Activated T-helper 2 cell treated with anti-CD3 and anti-CD28 coated beads, Interferon-gamma antibody, Interleukin-2, Interleukin-4, amounts not matched to agents 10 μg/mL and 5 μg/mL and 100 μg/mL, durations not matched to agents 14 hours and 24 hours and 36 hours (primary cell): ENCODE data around the gene TDRD10. TPM values are rescaled to one million over a fixed set of nuclear protein-coding genes. Genes with fewer than 3 reads are reported as not detected.
"Not testable (repeated sequence)": the region's sequence is repeated elsewhere in the genome, so short reads cannot be mapped to it uniquely, and the experiment has no call there.

Experiments
- DNase-seq: peaks from one replicate; pipeline ENCODE4 v3.0.0; 2021; ENCODE audit warnings: low spot score
- H3K27ac Mint-ChIP-seq: one replicate; pipeline ENCODE4 v1.8.0; 2021; ENCODE audit warnings: mixed read lengths
- H3K27me3 Mint-ChIP-seq: one replicate; pipeline ENCODE4 v1.8.0; 2021; ENCODE audit warnings: low read depth, mixed read lengths
- H3K36me3 Mint-ChIP-seq: one replicate; pipeline ENCODE4 v1.8.0; 2021; ENCODE audit warnings: low read depth, mixed read lengths
- H3K4me1 Mint-ChIP-seq: one replicate; pipeline ENCODE4 v1.8.0; 2021; ENCODE audit warnings: low read depth, mixed read lengths
- H3K4me3 Mint-ChIP-seq: one replicate; pipeline ENCODE4 v1.8.0; 2021; ENCODE audit warnings: low read depth, mild to moderate bottlenecking, moderate library complexity, mixed read lengths
- H3K9me3 Mint-ChIP-seq: one replicate; pipeline ENCODE4 v1.8.0; 2021; ENCODE audit warnings: mixed read lengths
- intact Hi-C: fragments of 100-400 bp; cut with micrococcal nuclease; formaldehyde crosslinking; loops from one replicate; pipeline ENCODE4 v1.15.1; 2023
- total RNA-seq: library from RNA; stranded (reverse); gene quantifications from 2 replicates; pipeline ENCODE4 v1.2.3, GENCODE V29; 2022

Gene TDRD10
- total RNA-seq, 1 donor from 2014 or later: not detected

DNA sequence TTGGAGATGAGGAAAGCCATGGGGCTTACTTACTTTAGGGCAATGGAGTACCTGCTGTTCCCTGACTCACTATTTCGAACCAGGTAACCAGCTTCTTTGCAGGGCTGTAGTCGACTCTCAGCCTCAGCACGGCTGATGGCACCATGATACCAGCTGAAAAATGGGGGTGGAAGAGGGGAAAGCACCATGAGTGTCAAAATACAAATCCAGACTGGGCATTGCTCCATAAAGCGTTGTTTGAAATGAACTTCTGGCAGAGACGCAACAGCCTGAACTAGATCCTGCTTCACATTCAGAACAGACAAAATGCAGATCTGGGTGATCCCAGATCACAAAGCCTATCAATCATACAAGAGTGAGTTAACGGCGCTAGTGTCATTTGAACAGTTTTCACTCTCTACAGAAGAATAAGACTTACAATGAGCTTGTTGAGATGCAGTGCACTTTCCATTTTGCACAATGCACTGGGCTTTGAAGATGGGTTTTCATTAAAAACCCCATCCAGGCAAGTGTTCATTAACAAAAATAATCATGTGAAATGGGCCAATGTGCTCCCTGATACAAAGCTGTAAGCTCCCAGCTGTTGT lies 16.0 kb upstream of the TDRD10 start:
- intact Hi-C loops: no loop called here
- Mint-ChIP-seq H3K27ac (no peak overlapping the region), H3K4me3 (no peak overlapping the region), H3K27me3 (peaks cover 14% of the 10 kb centered on the region), H3K4me1 (no peaks in the 10 kb centered on the region), H3K36me3 (no peaks in the 10 kb centered on the region), H3K9me3 (no peaks in the 10 kb centered on the region)
- no peak for DNase-seq

DNA sequence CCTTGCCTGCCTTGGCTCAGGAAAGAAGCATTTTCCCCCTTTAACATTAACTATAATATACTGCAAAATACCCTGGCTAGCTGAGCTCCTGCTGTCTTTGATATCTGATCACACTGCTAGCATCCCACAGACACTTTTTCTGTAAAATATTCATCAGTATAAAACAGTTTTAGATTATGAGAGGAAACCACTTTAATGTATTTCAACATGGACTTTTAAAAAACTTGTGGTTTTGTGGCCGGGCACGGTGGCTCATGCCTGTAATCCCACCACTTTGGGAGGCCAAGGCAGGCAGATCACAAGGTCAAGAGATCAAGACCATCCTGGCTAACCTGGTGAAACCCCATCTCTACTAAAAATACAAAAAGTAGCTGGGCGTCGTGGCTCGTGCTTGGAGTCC lies 15.3 kb upstream of the TDRD10 start:
- H3K9me3 Mint-ChIP-seq, DNase-seq, H3K4me1 Mint-ChIP-seq, intact Hi-C loops, H3K27ac Mint-ChIP-seq, H3K4me3 Mint-ChIP-seq, H3K36me3 Mint-ChIP-seq: not testable (repeated sequence)
- peaks cover 20% of the 10 kb centered on the region for H3K27me3 Mint-ChIP-seq

- Mint-ChIP-seq H3K4me3 (no peak overlapping the region), H3K4me1 (peaks cover 14% of the 10 kb centered on the region), H3K36me3 (no peaks in the 10 kb centered on the region), H3K27ac (no peak overlapping the region), H3K9me3 (no peaks in the 10 kb centered on the region), H3K27me3 (peaks cover 22% of the 10 kb centered on the region)
- DNase-seq: no peak
- intact Hi-C loops: no loop called here
These were observed 13.1 kb upstream of the TDRD10 start for GRCh38 chr1:154488922-154489321.

GRCh38 chr1:154489695-154490274 lies 12.2 kb upstream of the TDRD10 start:
- DNase-seq: no peak
- H3K36me3 Mint-ChIP-seq: no peaks in the 10 kb centered on the region
- H3K27ac Mint-ChIP-seq: no peak overlapping the region
- peaks cover 14% of the 10 kb centered on the region for H3K4me1 Mint-ChIP-seq
- H3K27me3 Mint-ChIP-seq: peaks cover 22% of the 10 kb centered on the region
- no peaks in the 10 kb centered on the region for H3K9me3 Mint-ChIP-seq
- no peak overlapping the region for H3K4me3 Mint-ChIP-seq
- intact Hi-C loops: no loop called here

GRCh38 chr1:154490317-154490716 lies 11.7 kb upstream of the TDRD10 start:
- no peaks in the 10 kb centered on the region for H3K9me3 Mint-ChIP-seq
- intact Hi-C loops: no loop called here
- peaks cover 14% of the 10 kb centered on the region for H3K4me1 Mint-ChIP-seq
- H3K4me3 Mint-ChIP-seq: no peak overlapping the region
- no peak for DNase-seq
- no peaks in the 10 kb centered on the region for H3K36me3 Mint-ChIP-seq
- H3K27me3 Mint-ChIP-seq: peaks cover 22% of the 10 kb centered on the region
- H3K27ac Mint-ChIP-seq: no peak overlapping the region

- Mint-ChIP-seq H3K9me3 (no peaks in the 10 kb centered on the region), H3K27ac (no peak overlapping the region), H3K4me1 (peaks cover 20% of the 10 kb centered on the region), H3K36me3 (no peaks in the 10 kb centered on the region), H3K27me3 (peaks cover 22% of the 10 kb centered on the region), H3K4me3 (no peak overlapping the region)
- DNase-seq: no peak
- intact Hi-C loops: no loop called here
These were observed 9.9 kb upstream of the TDRD10 start for GRCh38 chr1:154492115-154492514.

DNA sequence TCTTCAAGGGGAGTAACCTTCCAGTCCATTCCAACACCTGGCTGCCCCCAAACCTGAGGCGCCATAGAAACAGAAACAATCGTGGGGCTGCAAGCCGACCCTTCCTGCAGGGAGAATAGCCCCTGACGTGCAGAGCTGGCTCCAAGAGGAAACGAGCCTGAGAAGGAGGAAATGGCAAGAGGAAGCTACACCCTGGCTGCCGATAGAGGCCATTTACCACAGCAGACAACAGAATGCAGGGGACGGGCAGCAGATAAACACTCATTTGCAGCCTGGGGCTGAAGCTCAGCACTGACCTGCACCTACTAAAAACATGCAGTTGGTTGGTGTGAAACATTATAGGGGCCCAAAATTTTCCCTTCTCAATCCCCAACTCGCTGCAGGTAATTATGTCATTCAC lies 8.7 kb upstream of the TDRD10 start:
- Mint-ChIP-seq H3K27ac (no peak overlapping the region), H3K36me3 (no peaks in the 10 kb centered on the region), H3K4me1 (peaks cover 21% of the 10 kb centered on the region), H3K27me3 (peaks cover 23% of the 10 kb centered on the region), H3K9me3 (no peaks in the 10 kb centered on the region), H3K4me3 (no peak overlapping the region)
- intact Hi-C loops: no loop called here
- no peak for DNase-seq

- Mint-ChIP-seq H3K4me1 (peaks cover 26% of the 10 kb centered on the region), H3K36me3 (no peaks in the 10 kb centered on the region), H3K9me3 (no peaks in the 10 kb centered on the region), H3K27me3 (peaks cover 42% of the 10 kb centered on the region), H3K4me3 (no peak overlapping the region), H3K27ac (no peak overlapping the region)
- no peak for DNase-seq
- intact Hi-C loops: no loop called here
These were observed 6.3 kb upstream of the TDRD10 start for GRCh38 chr1:154495496-154496273.

GRCh38 chr1:154496383-154496782 lies 5.6 kb upstream of the TDRD10 start:
- H3K9me3 Mint-ChIP-seq: no peaks in the 10 kb centered on the region
- H3K27ac Mint-ChIP-seq: no peak overlapping the region
- no peaks in the 10 kb centered on the region for H3K36me3 Mint-ChIP-seq
- H3K27me3 Mint-ChIP-seq: peaks cover 45% of the 10 kb centered on the region
- H3K4me3 Mint-ChIP-seq: no peak overlapping the region
- intact Hi-C loops: no loop called here
- H3K4me1 Mint-ChIP-seq: peaks cover 26% of the 10 kb centered on the region
- no peak for DNase-seq

DNA sequence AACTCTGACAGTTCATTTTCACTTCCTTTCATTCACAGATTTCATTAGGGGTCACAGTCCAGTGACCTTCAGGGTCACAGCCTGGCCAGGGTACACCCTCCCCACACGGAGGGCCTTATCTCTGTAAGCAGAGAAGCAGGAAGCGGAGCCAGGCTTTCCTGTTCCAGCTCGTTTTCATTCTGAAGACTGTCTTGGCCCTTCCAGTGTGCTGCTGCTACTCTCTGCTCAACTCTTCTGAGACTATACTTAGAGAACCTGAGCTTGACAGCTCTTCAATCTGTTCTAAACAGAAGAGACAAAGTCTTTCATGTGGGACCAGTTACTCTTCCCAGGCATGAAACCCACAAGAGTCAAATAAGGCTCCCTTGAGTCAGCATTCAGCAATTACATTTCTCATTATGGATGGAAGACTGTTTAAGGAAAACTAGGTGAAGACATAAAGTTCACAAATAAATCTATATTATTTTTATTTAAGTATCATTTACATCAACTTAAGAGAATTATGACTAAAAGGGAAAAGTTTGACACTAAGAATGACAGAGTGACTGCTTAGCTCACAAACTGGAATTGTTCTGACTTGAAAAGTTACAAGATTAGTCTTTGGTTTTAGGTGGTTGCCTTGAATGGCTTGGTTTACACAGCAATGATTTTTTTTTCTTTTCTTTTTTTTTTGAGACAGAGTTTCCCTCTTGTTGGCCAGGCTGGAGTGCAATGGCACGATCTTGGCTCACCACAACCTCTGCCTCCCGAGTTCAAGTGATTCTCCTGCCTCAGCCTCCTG lies 4.8 kb upstream of the TDRD10 start:
- no peaks in the 10 kb centered on the region for H3K36me3 Mint-ChIP-seq
- no peak for DNase-seq
- peaks cover 25% of the 10 kb centered on the region for H3K4me1 Mint-ChIP-seq
- H3K9me3 Mint-ChIP-seq: no peaks in the 10 kb centered on the region
- H3K27me3 Mint-ChIP-seq: peaks cover 39% of the 10 kb centered on the region
- intact Hi-C loops: no loop called here
- H3K27ac Mint-ChIP-seq: no peak overlapping the region
- no peak overlapping the region for H3K4me3 Mint-ChIP-seq

GRCh38 chr1:154499446-154499845 lies 2.6 kb upstream of the TDRD10 start:
- peaks cover 51% of the 10 kb centered on the region for H3K27me3 Mint-ChIP-seq
- H3K9me3 Mint-ChIP-seq: no peaks in the 10 kb centered on the region
- no peak overlapping the region for H3K27ac Mint-ChIP-seq
- intact Hi-C loops: no loop called here
- no peak overlapping the region for H3K4me3 Mint-ChIP-seq
- peaks cover 12% of the 10 kb centered on the region for H3K4me1 Mint-ChIP-seq
- H3K36me3 Mint-ChIP-seq: no peaks in the 10 kb centered on the region
- DNase-seq: no peak

- Mint-ChIP-seq H3K4me1 (peaks cover 10% of the 10 kb centered on the region), H3K27me3 (peaks cover 59% of the 10 kb centered on the region), H3K36me3 (no peaks in the 10 kb centered on the region), H3K27ac (no peak overlapping the region), H3K9me3 (no peaks in the 10 kb centered on the region), H3K4me3 (no peak overlapping the region)
- intact Hi-C loops: no loop called here
- no peak for DNase-seq
These were observed 1.5 kb upstream of the TDRD10 start for GRCh38 chr1:154500533-154500932.
